T-helper 2 cell treated with Interferon-gamma antibody and Interleukin-4, amounts not matched to agents 5 μg/mL and 100 μg/mL, for 36 hours (primary cell): ENCODE measurements around the gene MSI2.
A peak's percentile ranks its signal among the peaks of the same experiment; 100 is the strongest.

Experiments used
- DNase-seq: peaks from one replicate; pipeline ENCODE4 v3.0.0; 2021; ENCODE audit warnings: low spot score
- H3K27ac Mint-ChIP-seq: one replicate; pipeline ENCODE4 v1.8.0; 2021; ENCODE audit warnings: mild to moderate bottlenecking, mixed read lengths
- H3K27me3 Mint-ChIP-seq: one replicate; pipeline ENCODE4 v1.8.0; 2021; ENCODE audit warnings: low read depth, mixed read lengths
- H3K36me3 Mint-ChIP-seq: one replicate; pipeline ENCODE4 v1.8.0; 2021; ENCODE audit warnings: low read depth, mixed read lengths
- H3K4me1 Mint-ChIP-seq: one replicate; pipeline ENCODE4 v1.8.0; 2021; ENCODE audit warnings: low read depth, mixed read lengths
- H3K4me3 Mint-ChIP-seq: one replicate; pipeline ENCODE4 v1.8.0; 2022; ENCODE audit warnings: mild to moderate bottlenecking, moderate library complexity, mixed read lengths
- H3K9me3 Mint-ChIP-seq: one replicate; pipeline ENCODE4 v1.8.0; 2021; ENCODE audit warnings: mixed read lengths

Gene MSI2

GRCh38 chr17:57467801-57468200 is 211.5 kb downstream of the MSI2 start:
- no peak for DNase-seq
- H3K27ac Mint-ChIP-seq: no peak overlapping the region

DNA sequence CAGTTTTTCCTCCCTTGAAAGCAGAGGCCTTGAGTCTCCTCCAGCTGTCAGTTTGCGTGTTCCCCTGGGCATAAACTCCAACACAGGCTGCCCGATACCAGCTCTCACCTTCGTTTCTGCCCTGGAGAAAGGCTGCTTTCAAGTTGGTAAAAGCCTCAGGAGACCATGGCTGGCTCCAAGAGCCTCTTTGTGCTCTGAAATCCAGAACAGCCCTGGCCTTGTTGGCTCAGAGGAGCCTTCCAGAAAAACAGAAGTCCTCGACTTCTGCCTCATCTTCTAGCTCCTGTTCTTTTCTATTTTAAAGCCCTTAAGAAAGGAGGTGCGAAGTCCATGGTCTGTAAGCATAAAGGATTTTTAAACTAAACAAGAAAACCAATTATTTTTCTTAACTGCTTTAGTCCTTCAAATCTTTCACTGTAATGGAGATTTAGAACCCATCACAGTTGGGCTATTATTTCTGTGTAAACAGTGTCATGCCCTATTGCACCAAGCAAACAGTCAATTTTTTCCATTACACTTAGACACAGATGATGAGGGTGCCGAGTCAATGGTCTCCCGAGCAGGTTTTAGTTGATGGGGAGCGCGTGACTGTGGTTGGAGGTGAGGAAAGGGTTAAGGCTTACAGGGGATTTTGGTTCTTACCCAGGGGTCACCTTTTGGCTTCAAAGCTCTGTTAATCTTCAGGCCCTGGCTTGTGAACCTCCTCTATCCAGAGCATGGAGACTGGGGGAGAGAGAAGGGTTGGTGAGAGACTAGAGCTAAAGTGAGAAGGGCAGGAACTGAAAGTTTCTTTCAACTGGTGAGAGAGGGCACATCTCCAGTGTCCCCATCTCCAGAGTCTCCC is 212.8 kb downstream of the MSI2 start:
- no peaks in the 10 kb centered on the region for H3K9me3 Mint-ChIP-seq
- H3K4me3 Mint-ChIP-seq: no peak overlapping the region

More at GRCh38 chr17:57467801-57468200, 211.5 kb downstream of the MSI2 start:
- no peaks in the 10 kb centered on the region for H3K27me3 Mint-ChIP-seq
- peaks cover 2% of the 10 kb centered on the region for H3K36me3 Mint-ChIP-seq
- peaks cover 19% of the 10 kb centered on the region for H3K4me1 Mint-ChIP-seq
- no peaks in the 10 kb centered on the region for H3K9me3 Mint-ChIP-seq
- H3K4me3 Mint-ChIP-seq: no peak overlapping the region

GRCh38 chr17:57470906-57471305 is 214.6 kb downstream of the MSI2 start:
- Mint-ChIP-seq H3K4me3 (no peak overlapping the region), H3K27ac (no peak overlapping the region), H3K27me3 (no peaks in the 10 kb centered on the region), H3K36me3 (peaks cover 3% of the 10 kb centered on the region), H3K9me3 (no peaks in the 10 kb centered on the region), H3K4me1 (peaks cover 7% of the 10 kb centered on the region)
- DNase-seq: no peak

More for the DNA sequence above, 212.8 kb downstream of the MSI2 start:
- Mint-ChIP-seq H3K36me3 (no peaks in the 10 kb centered on the region), H3K27me3 (no peaks in the 10 kb centered on the region), H3K27ac (peak overlapping the region; percentile 36), H3K4me1 (peaks cover 7% of the 10 kb centered on the region)
- no peak for DNase-seq

GRCh38 chr17:57471868-57472368 is 215.6 kb downstream of the MSI2 start:
- Mint-ChIP-seq H3K4me3 (no peak overlapping the region), H3K4me1 (peaks cover 7% of the 10 kb centered on the region), H3K9me3 (no peaks in the 10 kb centered on the region), H3K27me3 (no peaks in the 10 kb centered on the region), H3K27ac (no peak overlapping the region), H3K36me3 (peaks cover 3% of the 10 kb centered on the region)
- DNase-seq: no peak

DNA sequence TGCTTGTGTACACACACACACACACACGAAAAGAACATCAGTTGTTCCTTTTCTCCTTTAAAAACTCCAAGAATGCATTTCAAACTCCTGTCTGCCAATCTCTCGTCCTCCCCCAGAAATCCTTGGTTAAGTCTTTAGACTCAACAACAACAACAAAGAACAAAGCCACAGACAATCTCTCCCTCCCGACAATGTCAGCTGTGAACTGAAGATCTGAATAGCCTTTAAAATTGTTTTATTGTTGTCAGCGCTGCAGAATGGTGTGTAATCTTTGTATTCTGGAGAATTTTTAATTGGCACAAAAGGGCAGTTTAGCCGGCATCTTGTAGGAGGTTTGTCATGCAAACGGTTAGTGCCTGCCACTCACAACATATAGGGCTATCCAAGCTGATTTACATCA is 219.5 kb downstream of the MSI2 start:
- H3K27ac Mint-ChIP-seq: no peak overlapping the region
- DNase-seq: no peak
- no peaks in the 10 kb centered on the region for H3K9me3 Mint-ChIP-seq
- H3K27me3 Mint-ChIP-seq: no peaks in the 10 kb centered on the region
- peaks cover 3% of the 10 kb centered on the region for H3K36me3 Mint-ChIP-seq
- H3K4me1 Mint-ChIP-seq: peaks cover 8% of the 10 kb centered on the region
- H3K4me3 Mint-ChIP-seq: no peak overlapping the region

DNA sequence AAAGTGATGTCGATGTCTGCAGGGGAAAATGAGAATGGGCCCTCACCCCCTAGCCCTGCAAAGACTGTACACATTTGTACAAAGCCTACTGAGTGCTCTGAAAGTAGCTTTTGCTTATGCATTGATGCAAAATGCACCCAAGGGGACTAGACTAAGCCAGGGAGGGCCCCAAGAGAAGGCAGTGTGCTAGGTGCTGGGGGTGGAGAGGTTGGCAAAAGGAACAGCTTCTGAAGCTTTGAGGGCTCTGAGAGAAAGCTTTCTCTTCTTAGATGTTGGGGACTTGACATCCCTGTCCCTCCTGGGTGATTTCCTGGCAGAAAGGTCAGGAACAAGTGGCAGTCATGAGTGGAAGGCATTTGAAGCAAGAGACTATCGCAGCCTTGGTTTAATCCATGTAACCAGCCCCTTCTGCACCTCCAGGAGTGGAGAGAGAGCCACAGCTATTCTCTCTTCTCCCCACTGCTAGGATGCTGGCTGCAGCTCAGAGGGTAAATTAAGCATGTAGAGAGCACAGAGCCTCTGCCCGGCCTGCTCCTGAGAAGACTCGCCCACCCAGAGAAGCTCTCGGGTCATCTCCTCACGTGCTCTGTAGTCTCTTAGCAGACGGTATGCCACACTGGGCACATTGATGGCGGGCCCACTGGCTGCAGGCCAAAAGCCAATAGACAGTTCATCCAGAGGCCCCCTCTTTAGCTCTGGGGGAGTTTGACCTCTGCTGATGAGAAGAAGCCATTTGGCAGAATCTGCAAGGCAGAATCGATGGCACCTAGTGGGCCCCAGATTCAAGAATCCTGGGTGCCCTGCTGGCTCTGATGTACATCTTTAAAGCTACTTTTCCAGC is 221.4 kb downstream of the MSI2 start:
- Mint-ChIP-seq H3K4me3 (no peak overlapping the region), H3K27me3 (no peaks in the 10 kb centered on the region), H3K4me1 (peaks cover 17% of the 10 kb centered on the region), H3K27ac (no peak overlapping the region), H3K36me3 (peaks cover 3% of the 10 kb centered on the region), H3K9me3 (no peaks in the 10 kb centered on the region)
- DNase-seq: no peak

DNA sequence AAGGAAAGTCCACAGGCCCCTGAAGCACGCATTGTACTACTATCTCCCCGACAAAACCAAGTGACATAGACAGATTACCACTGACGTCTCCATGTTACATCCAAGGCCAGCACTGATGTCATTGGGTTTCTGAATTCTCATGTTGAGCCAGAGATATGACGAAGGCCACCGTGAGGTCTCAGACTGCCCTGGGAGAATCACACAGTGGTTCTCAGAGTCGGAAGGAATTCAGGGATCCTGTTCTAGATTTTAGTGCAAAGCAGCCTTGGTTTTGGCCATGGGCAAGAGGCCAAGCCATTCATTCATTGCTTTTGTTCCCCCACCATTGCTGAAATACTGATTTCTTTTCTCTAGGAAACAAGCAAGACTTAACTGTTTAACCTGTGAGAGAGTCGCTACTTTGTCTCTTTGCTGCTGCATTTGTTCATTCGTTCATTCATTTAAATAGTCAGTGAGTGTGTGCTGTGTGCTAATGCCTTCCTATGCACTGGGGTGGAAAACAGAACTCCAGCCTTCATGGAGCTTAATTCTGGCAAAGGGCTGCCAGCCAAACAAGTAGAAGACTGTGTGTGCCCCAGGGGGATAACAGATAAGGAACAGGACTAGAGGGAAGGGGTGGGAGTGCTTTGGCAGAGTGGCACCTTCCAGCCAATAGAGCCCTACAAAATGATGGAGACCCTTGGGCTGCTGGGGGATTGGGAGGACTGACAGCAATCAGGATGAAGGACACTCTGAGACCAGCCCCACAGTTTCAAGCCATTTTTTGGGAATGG is 222.3 kb downstream of the MSI2 start:
- no peak overlapping the region for H3K4me3 Mint-ChIP-seq
- H3K4me1 Mint-ChIP-seq: peaks cover 17% of the 10 kb centered on the region
- DNase-seq: no peak
- no peaks in the 10 kb centered on the region for H3K9me3 Mint-ChIP-seq
- H3K27me3 Mint-ChIP-seq: no peaks in the 10 kb centered on the region
- no peak overlapping the region for H3K27ac Mint-ChIP-seq
- H3K36me3 Mint-ChIP-seq: peaks cover 3% of the 10 kb centered on the region

GRCh38 chr17:57480438-57481196 is 224.3 kb downstream of the MSI2 start:
- Mint-ChIP-seq H3K27me3 (no peaks in the 10 kb centered on the region), H3K4me3 (no peak overlapping the region), H3K4me1 (peaks cover 25% of the 10 kb centered on the region), H3K27ac (no peak overlapping the region), H3K36me3 (peaks cover 3% of the 10 kb centered on the region), H3K9me3 (no peaks in the 10 kb centered on the region)
- no peak for DNase-seq

DNA sequence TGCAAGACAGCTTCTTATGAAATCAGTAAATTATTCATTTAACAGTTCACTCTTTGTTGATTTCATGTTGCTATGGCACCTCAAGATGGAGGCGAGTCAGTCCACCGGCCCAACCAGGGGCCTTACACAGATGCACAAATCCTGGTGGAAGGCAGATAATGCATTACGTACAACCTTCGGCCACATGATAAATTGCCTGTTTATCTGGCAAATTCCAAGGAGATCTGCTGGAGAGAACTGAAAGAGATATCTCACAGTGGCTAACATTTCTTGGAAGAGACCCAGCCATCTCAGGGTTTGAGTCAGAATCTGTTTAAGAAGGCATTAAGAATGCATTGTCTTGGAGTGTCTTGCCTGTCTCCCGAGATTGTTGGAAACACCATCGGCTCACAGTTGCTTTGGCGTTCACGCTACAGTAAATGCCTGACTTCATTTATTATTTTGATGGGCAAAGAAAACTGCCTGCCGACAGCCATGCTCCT is 225.6 kb downstream of the MSI2 start:
- H3K27me3 Mint-ChIP-seq: no peaks in the 10 kb centered on the region
- no peaks in the 10 kb centered on the region for H3K9me3 Mint-ChIP-seq
- DNase-seq: no peak
- H3K4me1 Mint-ChIP-seq: peaks cover 29% of the 10 kb centered on the region
- H3K36me3 Mint-ChIP-seq: no peaks in the 10 kb centered on the region
- H3K4me3 Mint-ChIP-seq: no peak overlapping the region
- H3K27ac Mint-ChIP-seq: no peak overlapping the region

- H3K36me3 Mint-ChIP-seq: no peaks in the 10 kb centered on the region
- DNase-seq: no peak
- no peaks in the 10 kb centered on the region for H3K9me3 Mint-ChIP-seq
- peaks cover 35% of the 10 kb centered on the region for H3K4me1 Mint-ChIP-seq
- H3K4me3 Mint-ChIP-seq: no peak overlapping the region
- no peak overlapping the region for H3K27ac Mint-ChIP-seq
- H3K27me3 Mint-ChIP-seq: no peaks in the 10 kb centered on the region
Measured at GRCh38 chr17:57482657-57483056, 226.3 kb downstream of the MSI2 start.

- Mint-ChIP-seq H3K27ac (no peak overlapping the region), H3K36me3 (no peaks in the 10 kb centered on the region), H3K27me3 (no peaks in the 10 kb centered on the region), H3K4me1 (peaks cover 35% of the 10 kb centered on the region), H3K9me3 (no peaks in the 10 kb centered on the region), H3K4me3 (no peak overlapping the region)
- no peak for DNase-seq
Measured at GRCh38 chr17:57484081-57484666, 227.9 kb downstream of the MSI2 start.

GRCh38 chr17:57484826-57485565 is 228.7 kb downstream of the MSI2 start:
- DNase-seq: no peak
- peaks cover 35% of the 10 kb centered on the region for H3K4me1 Mint-ChIP-seq
- H3K36me3 Mint-ChIP-seq: no peaks in the 10 kb centered on the region
- H3K4me3 Mint-ChIP-seq: no peak overlapping the region
- H3K9me3 Mint-ChIP-seq: no peaks in the 10 kb centered on the region
- no peak overlapping the region for H3K27ac Mint-ChIP-seq
- H3K27me3 Mint-ChIP-seq: no peaks in the 10 kb centered on the region
